Measurements from ENCODE around the gene CASZ1.

The CASZ1 gene

DNA sequence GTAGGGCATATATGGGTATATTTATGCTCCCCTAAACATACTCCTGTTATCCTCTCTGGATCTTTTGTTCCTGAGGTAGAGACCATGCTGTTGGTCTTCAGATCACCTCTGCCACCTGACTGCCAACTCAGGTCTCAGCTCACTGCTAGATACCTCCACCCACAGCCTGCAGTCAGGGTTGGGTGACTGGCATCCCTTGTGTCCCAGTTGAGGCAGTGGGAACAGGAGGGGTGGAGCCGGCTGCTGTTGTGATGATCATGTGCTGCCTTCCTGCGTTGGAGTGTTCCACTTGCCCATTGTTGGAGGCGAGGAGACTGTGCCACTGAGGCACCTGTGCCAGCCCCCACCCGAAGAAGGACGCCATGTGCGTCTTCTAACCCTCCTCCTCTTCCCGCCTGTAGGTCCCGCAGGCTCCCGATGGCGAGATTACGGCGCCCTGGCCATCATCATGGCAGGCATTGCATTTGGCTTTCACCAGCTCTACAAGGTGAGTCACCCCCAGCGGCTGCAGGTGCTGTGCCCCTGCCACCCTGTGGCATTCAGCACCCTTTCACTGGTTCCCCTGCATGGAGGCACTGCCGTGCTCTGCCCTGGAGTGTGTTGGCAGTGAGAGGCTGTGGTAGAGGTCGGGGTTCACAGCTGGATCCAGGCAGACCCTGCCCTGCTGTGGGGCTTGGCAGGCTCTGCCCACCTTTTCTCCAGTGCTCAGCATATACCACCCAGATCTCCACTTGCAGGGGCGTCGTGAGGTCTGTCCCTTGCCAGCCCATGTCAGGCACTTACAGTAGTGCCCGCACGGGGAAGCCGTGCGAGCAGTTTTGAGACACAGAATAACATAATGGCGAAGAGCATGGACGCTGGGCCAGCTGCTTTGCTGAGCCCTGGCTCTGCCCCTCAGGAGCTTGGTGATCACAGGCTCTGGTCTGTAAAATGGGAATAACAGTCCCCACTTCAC is 178.2 kb downstream of the CASZ1 start:
- H4K20me1 ChIP-seq (ENCODE audit: insufficient read depth), result no peaks in the 10 kb centered on the region
- no peaks in the 10 kb centered on the region for H3K79me2 ChIP-seq (ENCODE audit: insufficient read depth, low read depth)
- no peak overlapping the region for H3K27ac ChIP-seq
- no peaks in the 10 kb centered on the region for H3K4me1 ChIP-seq (ENCODE audit: low read depth, poor library complexity, severe bottlenecking)
- no peak overlapping the region for H2AFZ ChIP-seq (ENCODE audit: low read depth)
- H3K9ac ChIP-seq, result no peak overlapping the region
- TF ChIP-seq, protein P1, sequence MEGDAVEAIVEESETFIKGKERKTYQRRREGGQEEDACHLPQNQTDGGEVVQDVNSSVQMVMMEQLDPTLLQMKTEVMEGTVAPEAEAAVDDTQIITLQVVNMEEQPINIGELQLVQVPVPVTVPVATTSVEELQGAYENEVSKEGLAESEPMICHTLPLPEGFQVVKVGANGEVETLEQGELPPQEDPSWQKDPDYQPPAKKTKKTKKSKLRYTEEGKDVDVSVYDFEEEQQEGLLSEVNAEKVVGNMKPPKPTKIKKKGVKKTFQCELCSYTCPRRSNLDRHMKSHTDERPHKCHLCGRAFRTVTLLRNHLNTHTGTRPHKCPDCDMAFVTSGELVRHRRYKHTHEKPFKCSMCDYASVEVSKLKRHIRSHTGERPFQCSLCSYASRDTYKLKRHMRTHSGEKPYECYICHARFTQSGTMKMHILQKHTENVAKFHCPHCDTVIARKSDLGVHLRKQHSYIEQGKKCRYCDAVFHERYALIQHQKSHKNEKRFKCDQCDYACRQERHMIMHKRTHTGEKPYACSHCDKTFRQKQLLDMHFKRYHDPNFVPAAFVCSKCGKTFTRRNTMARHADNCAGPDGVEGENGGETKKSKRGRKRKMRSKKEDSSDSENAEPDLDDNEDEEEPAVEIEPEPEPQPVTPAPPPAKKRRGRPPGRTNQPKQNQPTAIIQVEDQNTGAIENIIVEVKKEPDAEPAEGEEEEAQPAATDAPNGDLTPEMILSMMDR (conservative IDR thresholded peaks at IDR 0.05; ENCODE audit: low read depth, low read length), result no peak
- H3K36me3 ChIP-seq (ENCODE audit: insufficient read depth), result no peaks in the 10 kb centered on the region
- H3K4me2 ChIP-seq, result no peak overlapping the region
- H3K4me3 ChIP-seq (IDR thresholded peaks at IDR 0.05; ENCODE audit: insufficient read depth, low read depth, low read length), result no peak overlapping the region
- no peaks in the 10 kb centered on the region for H3K27me3 ChIP-seq (ENCODE audit: insufficient read depth, low read depth)

DNA sequence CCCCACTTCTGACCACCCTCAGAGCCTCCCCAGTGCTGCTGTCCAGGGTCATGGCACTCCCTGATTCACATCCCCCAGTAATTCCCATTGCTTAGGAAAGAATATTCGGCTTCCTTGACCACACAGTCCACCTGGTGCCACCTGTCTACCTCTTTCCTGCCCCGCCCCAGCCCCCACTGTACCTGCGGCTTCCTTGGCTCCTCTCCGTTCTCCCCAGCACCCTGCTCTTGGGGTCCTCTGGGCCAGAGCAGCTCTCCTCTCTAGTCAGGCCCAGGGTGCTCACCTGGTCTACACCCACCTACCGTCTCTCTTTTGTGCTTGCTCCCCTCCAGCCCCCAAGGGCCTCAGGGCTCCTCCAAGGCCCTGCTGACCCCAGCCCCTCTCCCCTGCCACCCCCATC is 179.1 kb downstream of the CASZ1 start:
- Histone ChIP-seq H3K4me3 (IDR thresholded peaks at IDR 0.05; ENCODE audit: insufficient read depth, low read depth, low read length) (no peak overlapping the region), H3K4me2 (no peak overlapping the region), H3K4me1 (ENCODE audit: low read depth, poor library complexity, severe bottlenecking) (no peaks in the 10 kb centered on the region), H3K36me3 (ENCODE audit: insufficient read depth) (no peaks in the 10 kb centered on the region; the same call in 1 of the 2 replicates), H3K27ac (no peak overlapping the region), H2AFZ (ENCODE audit: low read depth) (no peak overlapping the region), H3K27me3 (ENCODE audit: insufficient read depth, low read depth) (no peaks in the 10 kb centered on the region), H4K20me1 (ENCODE audit: insufficient read depth) (no peaks in the 10 kb centered on the region), H3K9ac (no peak overlapping the region), H3K79me2 (ENCODE audit: insufficient read depth, low read depth) (no peaks in the 10 kb centered on the region)
- TF ChIP-seq, protein P1 (conservative IDR thresholded peaks at IDR 0.05; ENCODE audit: low read depth, low read length), result no peak

DNA sequence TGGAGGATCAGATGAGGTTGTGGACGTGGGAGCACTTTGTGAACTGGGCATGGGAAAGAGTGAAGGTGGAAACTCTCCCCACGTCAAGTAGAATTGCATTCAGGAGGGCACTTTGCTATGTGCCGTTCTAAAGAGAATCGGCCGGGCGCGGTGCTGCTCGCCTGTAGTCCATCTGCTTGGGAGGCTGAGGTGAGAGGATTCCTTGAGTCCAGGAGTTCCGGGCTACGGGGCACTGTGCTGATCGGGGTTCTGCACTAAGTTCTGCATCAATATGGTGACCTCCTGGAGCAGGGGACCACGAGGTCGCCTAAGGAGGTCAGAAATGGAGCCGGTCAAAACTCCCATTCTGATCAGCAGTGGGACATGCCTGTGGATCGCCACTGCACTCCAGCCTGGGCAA is 179.8 kb downstream of the CASZ1 start:
- H2AFZ ChIP-seq (ENCODE audit: low read depth), result no peak overlapping the region
- H3K4me3 ChIP-seq (IDR thresholded peaks at IDR 0.05; ENCODE audit: insufficient read depth, low read depth, low read length), result no peak overlapping the region
- no peaks in the 10 kb centered on the region for H3K79me2 ChIP-seq (ENCODE audit: insufficient read depth, low read depth)

DNA sequence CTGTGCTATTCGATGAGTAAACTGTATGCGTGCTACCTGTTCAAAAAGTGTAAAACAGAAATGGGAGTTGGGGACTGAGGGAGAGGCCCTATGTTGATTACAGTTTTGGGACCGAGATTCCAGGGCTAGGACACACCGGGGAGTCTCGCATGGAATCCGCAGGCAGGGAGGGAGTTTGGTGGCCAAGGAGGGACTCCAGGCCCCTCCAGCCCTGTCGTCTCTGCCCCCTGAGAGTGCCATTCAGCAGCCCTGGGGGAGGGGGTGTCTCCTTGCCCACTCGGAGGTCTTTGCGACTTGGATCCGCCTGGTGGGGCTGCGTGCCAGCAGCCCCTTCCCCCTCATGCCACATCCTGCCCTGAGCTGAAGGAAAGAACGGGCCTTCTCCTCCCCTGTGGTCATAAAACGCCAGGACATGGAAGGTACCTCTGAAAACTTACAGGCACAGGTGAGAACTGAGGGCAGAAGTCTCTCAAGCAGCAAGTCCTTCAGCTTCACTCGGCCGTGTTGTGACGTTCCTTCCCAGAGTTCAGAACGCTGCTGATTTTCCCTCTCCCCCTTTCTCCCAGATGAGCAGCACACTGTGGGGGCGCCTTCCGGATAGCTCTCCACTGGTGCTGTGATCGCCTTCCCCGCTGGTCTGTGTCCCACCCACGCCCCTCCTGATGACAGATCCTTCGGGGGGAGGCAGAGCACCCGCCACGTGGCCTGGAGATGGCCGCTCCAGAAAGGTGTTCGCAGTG is 180.3 kb downstream of the CASZ1 start:
- H2AFZ ChIP-seq (ENCODE audit: low read depth), result no peak overlapping the region

More for the DNA sequence above, 179.8 kb downstream of the CASZ1 start:
- no peak overlapping the region for H3K4me2 ChIP-seq
- no peak overlapping the region for H3K27ac ChIP-seq
- H3K27me3 ChIP-seq (ENCODE audit: insufficient read depth, low read depth), result no peaks in the 10 kb centered on the region
- no peaks in the 10 kb centered on the region for H3K4me1 ChIP-seq (ENCODE audit: low read depth, poor library complexity, severe bottlenecking)
- H3K36me3 ChIP-seq (ENCODE audit: insufficient read depth), result no peaks in the 10 kb centered on the region; the same call in 1 of the 2 replicates
- no peak overlapping the region for H3K9ac ChIP-seq
- H4K20me1 ChIP-seq (ENCODE audit: insufficient read depth), result no peaks in the 10 kb centered on the region
- TF ChIP-seq, protein P1 (conservative IDR thresholded peaks at IDR 0.05; ENCODE audit: low read depth, low read length), result no peak

More for the DNA sequence above, 180.3 kb downstream of the CASZ1 start:
- H3K4me1 ChIP-seq (ENCODE audit: low read depth, poor library complexity, severe bottlenecking), result no peaks in the 10 kb centered on the region
- H3K27ac ChIP-seq, result no peak overlapping the region
- TF ChIP-seq, protein P1 (conservative IDR thresholded peaks at IDR 0.05; ENCODE audit: low read depth, low read length), result no peak
- no peaks in the 10 kb centered on the region for H3K79me2 ChIP-seq (ENCODE audit: insufficient read depth, low read depth)
- H4K20me1 ChIP-seq (ENCODE audit: insufficient read depth), result no peaks in the 10 kb centered on the region
- no peak overlapping the region for H3K4me2 ChIP-seq
- H3K27me3 ChIP-seq (ENCODE audit: insufficient read depth, low read depth), result no peaks in the 10 kb centered on the region
- no peak overlapping the region for H3K9ac ChIP-seq
- H3K4me3 ChIP-seq (IDR thresholded peaks at IDR 0.05; ENCODE audit: insufficient read depth, low read depth, low read length), result no peak overlapping the region
- H3K36me3 ChIP-seq (ENCODE audit: insufficient read depth), result no peaks in the 10 kb centered on the region; the same call in 1 of the 2 replicates
